ENCODE results near the gene PSMD10.

- no peak for TF ChIP-seq POLR2A (IDR thresholded peaks at IDR 0.05; ENCODE audit: low read depth, low read length)
- no peak for TF ChIP-seq POLR2AphosphoS5 (IDR thresholded peaks at IDR 0.05; ENCODE audit: low read depth, low read length)
These were observed 43.4 kb upstream of the PSMD10 start for GRCh38 chrX:108134724-108135123.

Data from GM12892 (cell line).